Measurements from ENCODE around the gene RNF8.

Gene RNF8

DNA sequence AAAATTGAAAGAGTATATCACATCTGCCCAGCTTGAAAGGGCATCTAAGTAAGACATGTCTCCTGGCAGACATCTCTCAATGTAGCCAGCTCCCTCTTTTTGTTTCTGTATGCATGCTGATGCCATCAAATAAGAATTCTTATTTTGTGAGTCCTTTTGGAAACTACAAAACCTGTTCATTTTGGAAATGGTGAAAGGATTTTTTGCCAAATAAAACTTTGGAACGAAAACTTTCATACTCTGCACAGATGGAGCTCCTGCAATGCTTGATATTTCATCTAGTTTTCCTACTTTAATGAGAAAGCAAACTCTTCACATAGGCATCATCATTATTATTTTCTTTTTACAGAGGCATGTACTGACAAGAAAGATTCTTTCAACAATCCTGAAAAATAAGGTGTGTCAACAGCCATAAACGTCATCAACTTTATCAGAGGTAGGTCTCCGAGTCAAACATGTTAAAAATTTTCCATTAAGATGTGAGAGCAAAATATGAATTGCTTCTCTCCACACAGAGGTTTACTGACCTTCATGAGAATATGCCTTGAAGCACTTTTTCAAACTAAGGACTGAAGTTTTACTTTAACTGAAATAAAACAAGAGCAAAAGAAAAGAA, 53.1 kb downstream of the RNF8 start:
- no peak overlapping the region for H3K4me3 ChIP-seq (ENCODE audit: low read depth in 1 of 2, low read length in 2 of 2)
- no peak overlapping the region for H3K9ac ChIP-seq (ENCODE audit: low read depth, low read length)
- no peaks in the 10 kb centered on the region for H4K20me1 ChIP-seq (ENCODE audit: insufficient read depth, low read length)
- TF ChIP-seq EZH2 (IDR thresholded peaks at IDR 0.05; ENCODE audit: borderline replicate concordance, low read depth, low read length, severe bottlenecking), result no peak
- no peak for TF ChIP-seq CTCF (IDR thresholded peaks at IDR 0.05; ENCODE audit: borderline replicate concordance, extremely low read depth, low read length, poor library complexity, severe bottlenecking)
- H3K27ac ChIP-seq (ENCODE audit: low read length), result no peak overlapping the region
- no peak for DNase-seq
- no peaks in the 10 kb centered on the region for H3K79me2 ChIP-seq (ENCODE audit: insufficient read depth, low read length)
- H3K4me2 ChIP-seq (ENCODE audit: insufficient read depth, low read length), result no peak overlapping the region
- H3K4me1 ChIP-seq (ENCODE audit: insufficient read depth, low read length), result no peaks in the 10 kb centered on the region
- no peaks in the 10 kb centered on the region for H3K27me3 ChIP-seq (ENCODE audit: insufficient read depth, low read length, poor library complexity)
- ATAC-seq (ENCODE audit: insufficient read depth, low read depth), result no peak
- no peak overlapping the region for H2AFZ ChIP-seq (ENCODE audit: low read depth, low read length)
- H3K36me3 ChIP-seq (ENCODE audit: insufficient read depth, low read length), result no peaks in the 10 kb centered on the region
- no peaks in the 10 kb centered on the region for H3K9me3 ChIP-seq (ENCODE audit: insufficient read depth, low read length, severe bottlenecking)

- TF ChIP-seq CTCF (IDR thresholded peaks at IDR 0.05; ENCODE audit: borderline replicate concordance, extremely low read depth, low read length, poor library complexity, severe bottlenecking) (no peak), EZH2 (IDR thresholded peaks at IDR 0.05; ENCODE audit: borderline replicate concordance, low read depth, low read length, severe bottlenecking) (no peak)
- H2AFZ ChIP-seq (ENCODE audit: low read depth, low read length), result no peak overlapping the region
- no peak overlapping the region for H3K4me2 ChIP-seq (ENCODE audit: insufficient read depth, low read length)
- no peak overlapping the region for H3K9ac ChIP-seq (ENCODE audit: low read depth, low read length)
- no peak overlapping the region for H3K27ac ChIP-seq (ENCODE audit: low read length)
- ATAC-seq (ENCODE audit: insufficient read depth, low read depth) (no peak), DNase-seq (no peak)
- no peaks in the 10 kb centered on the region for H3K79me2 ChIP-seq (ENCODE audit: insufficient read depth, low read length)
- H4K20me1 ChIP-seq (ENCODE audit: insufficient read depth, low read length), result no peaks in the 10 kb centered on the region
- H3K27me3 ChIP-seq (ENCODE audit: insufficient read depth, low read length, poor library complexity), result no peaks in the 10 kb centered on the region
- no peaks in the 10 kb centered on the region for H3K9me3 ChIP-seq (ENCODE audit: insufficient read depth, low read length, severe bottlenecking)
- H3K4me1 ChIP-seq (ENCODE audit: insufficient read depth, low read length), result no peaks in the 10 kb centered on the region
- no peak overlapping the region for H3K4me3 ChIP-seq (ENCODE audit: low read depth in 1 of 2, low read length in 2 of 2)
- H3K36me3 ChIP-seq (ENCODE audit: insufficient read depth, low read length), result no peaks in the 10 kb centered on the region
Measured at GRCh38 chr6:37407948-37408347, 54.2 kb downstream of the RNF8 start.

- TF ChIP-seq CTCF (IDR thresholded peaks at IDR 0.05; ENCODE audit: borderline replicate concordance, extremely low read depth, low read length, poor library complexity, severe bottlenecking), result no peak
- TF ChIP-seq EZH2 (IDR thresholded peaks at IDR 0.05; ENCODE audit: borderline replicate concordance, low read depth, low read length, severe bottlenecking), result no peak
- H3K36me3 ChIP-seq (ENCODE audit: insufficient read depth, low read length), result no peaks in the 10 kb centered on the region
- no peaks in the 10 kb centered on the region for H3K27me3 ChIP-seq (ENCODE audit: insufficient read depth, low read length, poor library complexity)
- no peaks in the 10 kb centered on the region for H3K4me1 ChIP-seq (ENCODE audit: insufficient read depth, low read length)
- H3K9ac ChIP-seq (ENCODE audit: low read depth, low read length), result no peak overlapping the region
- no peaks in the 10 kb centered on the region for H3K79me2 ChIP-seq (ENCODE audit: insufficient read depth, low read length)
- H2AFZ ChIP-seq (ENCODE audit: low read depth, low read length), result no peak overlapping the region
- no peak overlapping the region for H3K27ac ChIP-seq (ENCODE audit: low read length)
- H3K4me2 ChIP-seq (ENCODE audit: insufficient read depth, low read length), result no peak overlapping the region
- DNase-seq (no peak), ATAC-seq (ENCODE audit: insufficient read depth, low read depth) (no peak)
- no peaks in the 10 kb centered on the region for H4K20me1 ChIP-seq (ENCODE audit: insufficient read depth, low read length)
- H3K9me3 ChIP-seq (ENCODE audit: insufficient read depth, low read length, severe bottlenecking), result no peaks in the 10 kb centered on the region
- no peak overlapping the region for H3K4me3 ChIP-seq (ENCODE audit: low read depth in 1 of 2, low read length in 2 of 2)
Measured at GRCh38 chr6:37409501-37409900, 55.7 kb downstream of the RNF8 start.
